ENCODE measurements around the gene TTC21B.

DNA sequence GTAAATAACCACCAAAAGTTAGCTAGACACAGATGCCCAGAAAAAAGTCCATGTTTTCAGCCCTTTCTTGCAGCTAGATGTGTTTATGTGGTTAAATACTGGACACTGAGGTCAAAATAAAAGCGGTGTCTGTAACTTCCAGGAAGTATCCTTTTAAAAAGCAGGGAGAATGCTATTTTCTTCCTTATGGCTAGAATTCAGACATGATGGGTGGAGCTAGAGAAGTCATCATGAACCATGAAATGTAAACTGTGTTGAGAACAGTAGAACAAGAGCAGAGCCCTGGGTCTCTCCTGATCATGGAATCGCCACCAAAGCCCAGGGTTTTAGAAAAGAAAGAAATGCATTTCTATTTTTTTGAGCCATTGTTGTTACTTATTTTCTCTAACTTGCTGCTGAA is 118.2 kb downstream of the TTC21B start:
- TF ChIP-seq, protein P1, sequence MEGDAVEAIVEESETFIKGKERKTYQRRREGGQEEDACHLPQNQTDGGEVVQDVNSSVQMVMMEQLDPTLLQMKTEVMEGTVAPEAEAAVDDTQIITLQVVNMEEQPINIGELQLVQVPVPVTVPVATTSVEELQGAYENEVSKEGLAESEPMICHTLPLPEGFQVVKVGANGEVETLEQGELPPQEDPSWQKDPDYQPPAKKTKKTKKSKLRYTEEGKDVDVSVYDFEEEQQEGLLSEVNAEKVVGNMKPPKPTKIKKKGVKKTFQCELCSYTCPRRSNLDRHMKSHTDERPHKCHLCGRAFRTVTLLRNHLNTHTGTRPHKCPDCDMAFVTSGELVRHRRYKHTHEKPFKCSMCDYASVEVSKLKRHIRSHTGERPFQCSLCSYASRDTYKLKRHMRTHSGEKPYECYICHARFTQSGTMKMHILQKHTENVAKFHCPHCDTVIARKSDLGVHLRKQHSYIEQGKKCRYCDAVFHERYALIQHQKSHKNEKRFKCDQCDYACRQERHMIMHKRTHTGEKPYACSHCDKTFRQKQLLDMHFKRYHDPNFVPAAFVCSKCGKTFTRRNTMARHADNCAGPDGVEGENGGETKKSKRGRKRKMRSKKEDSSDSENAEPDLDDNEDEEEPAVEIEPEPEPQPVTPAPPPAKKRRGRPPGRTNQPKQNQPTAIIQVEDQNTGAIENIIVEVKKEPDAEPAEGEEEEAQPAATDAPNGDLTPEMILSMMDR (conservative IDR thresholded peaks at IDR 0.05; ENCODE audit: low read depth, low read length) = no peak
- no peak for TF ChIP-seq EZH2 (IDR thresholded peaks at IDR 0.05; ENCODE audit: borderline replicate concordance, low read depth, low read length, poor library complexity, severe bottlenecking)
